GM21717 (cell line): Measurements from ENCODE around the gene DEFB113.
"Not testable (repeated sequence)": the region's sequence is repeated elsewhere in the genome, so short reads cannot be mapped to it uniquely, and the experiment has no call there.

Experiments used
- ATAC-seq: cut with Tn5 transposase; IDR thresholded peaks from one replicate; pipeline ENCODE4 v1.9.1; 2021; ENCODE audit warnings: mild to moderate bottlenecking, moderate library complexity; ENCODE audit not compliant: unreplicated experiment

DEFB113 gene

GRCh38 chr6:49969605-49970004, at the start of gene DEFB113:
Gene DEFB113, minus strand, starts transcription at chr6:49969625. Its CDS starts 0 bp downstream, at chr6:49969625.
- ATAC-seq: no peak

GRCh38 chr6:50007819-50008218, 38.4 kb upstream of the DEFB113 start:
- no peak for ATAC-seq

- no peak for ATAC-seq
Observed at GRCh38 chr6:50003139-50003538, 33.7 kb upstream of the DEFB113 start.

- no peak for ATAC-seq
Observed at GRCh38 chr6:49995278-49995677, 25.9 kb upstream of the DEFB113 start.

- no peak for ATAC-seq
Observed at GRCh38 chr6:49988900-49989299, 19.5 kb upstream of the DEFB113 start.

- ATAC-seq: no peak
Observed at GRCh38 chr6:49987749-49988148, 18.3 kb upstream of the DEFB113 start.

GRCh38 chr6:49986551-49986950, 17.1 kb upstream of the DEFB113 start:
- ATAC-seq: no peak

GRCh38 chr6:49982046-49982445, 12.6 kb upstream of the DEFB113 start:
- no peak for ATAC-seq

- peak; percentile 69 for ATAC-seq
Observed at GRCh38 chr6:49980898-49981297, 11.5 kb upstream of the DEFB113 start.

GRCh38 chr6:49979584-49979983, 10.2 kb upstream of the DEFB113 start:
- ATAC-seq: peak; percentile 42

- ATAC-seq: peak; percentile 44
Observed at GRCh38 chr6:49978332-49979226, 9.2 kb upstream of the DEFB113 start.

- ATAC-seq: no peak
Observed at GRCh38 chr6:49966823-49967222, 2.6 kb downstream of the DEFB113 start.

- ATAC-seq: no peak
Observed at GRCh38 chr6:49966334-49966733, 3.1 kb downstream of the DEFB113 start.

GRCh38 chr6:49964064-49964463, 5.4 kb downstream of the DEFB113 start, which contains the start of gene DEFB114:
Gene DEFB114, minus strand, starts transcription at chr6:49964164. Its CDS starts 59 bp downstream, at chr6:49964105.
- ATAC-seq: no peak

- ATAC-seq: no peak
Observed at GRCh38 chr6:49958180-49958579, 11.2 kb downstream of the DEFB113 start.

- ATAC-seq: no peak
Observed at GRCh38 chr6:49955847-49956246, 13.6 kb downstream of the DEFB113 start.

- no peak for ATAC-seq
Observed at GRCh38 chr6:49951926-49952325, 17.5 kb downstream of the DEFB113 start.

- no peak for ATAC-seq
Observed at GRCh38 chr6:49950415-49950751, 19.0 kb downstream of the DEFB113 start.

GRCh38 chr6:49949062-49949461, 20.4 kb downstream of the DEFB113 start:
- no peak for ATAC-seq

GRCh38 chr6:49946835-49947234, 22.6 kb downstream of the DEFB113 start:
- ATAC-seq: no peak

GRCh38 chr6:49944068-49944467, 25.4 kb downstream of the DEFB113 start:
- ATAC-seq: not testable (repeated sequence)

- no peak for ATAC-seq
Observed at GRCh38 chr6:49939993-49940498, 29.4 kb downstream of the DEFB113 start.
